Daoy (cell line): ENCODE measurements around the gene OR2AK2. TPM values are rescaled to one million over a fixed set of nuclear protein-coding genes. Genes with fewer than 3 reads are reported as not detected.

Source experiments
- total RNA-seq: library from RNA; depleted of rRNA; stranded (reverse); fragments of >200 nt; shearing (Covaris generic); gene quantifications from 2 replicates; pipeline ENCODE4 v1.2.3, GENCODE V29; 2014; rRNA removed

OR2AK2 gene
- total RNA-seq, 1 experiment from 2014 or later: not detected

Other genes starting within 250 kb of the OR2AK2 start
- gene OR6F1, start 248.6 kb upstream of the OR2AK2 start, total RNA-seq: 0.34 TPM in 1 of 2 replicates, not detected in the other
- gene OR14K1, start 226.6 kb upstream of the OR2AK2 start, total RNA-seq: not detected in 2 replicates
- 1.9 TPM in 1 of 2 replicates, not detected in the other for gene OR14A2, start 217.1 kb upstream of the OR2AK2 start, total RNA-seq
- gene OR1C1, start 204.7 kb upstream of the OR2AK2 start, total RNA-seq: not detected in 2 replicates
- gene OR14A16, start 141.1 kb upstream of the OR2AK2 start, total RNA-seq: not detected in 2 replicates
- 0.11 TPM in 1 of 2 replicates, not detected in the other for gene OR11L1, start 123.3 kb upstream of the OR2AK2 start, total RNA-seq
- 29.7 and 33.5 TPM in 2 replicates for gene TRIM58, start 108.0 kb upstream of the OR2AK2 start, total RNA-seq
- gene OR2W3, start 69.6 kb upstream of the OR2AK2 start, total RNA-seq: 3.8 and 6.7 TPM in 2 replicates
- 0.23 and 1.3 TPM in 2 replicates for gene OR2T8, start 45.0 kb upstream of the OR2AK2 start, total RNA-seq
- gene OR2AJ1, start 40.3 kb upstream of the OR2AK2 start, total RNA-seq: not detected in 2 replicates
- gene OR2L8, start 16.4 kb upstream of the OR2AK2 start, total RNA-seq: not detected in 2 replicates
- gene OR2L5, start 48.4 kb downstream of the OR2AK2 start, total RNA-seq: not detected in 2 replicates
- gene OR2L2, start 64.8 kb downstream of the OR2AK2 start, total RNA-seq: 0.06 TPM in 1 of 2 replicates, not detected in the other
- not detected in 2 replicates for gene OR2L3, start 81.6 kb downstream of the OR2AK2 start, total RNA-seq
- 0.06 TPM in 1 of 2 replicates, not detected in the other for gene OR2L13, start 130.0 kb downstream of the OR2AK2 start, total RNA-seq
- gene OR2M5, start 179.9 kb downstream of the OR2AK2 start, total RNA-seq: not detected in 2 replicates
- gene OR2M2, start 209.6 kb downstream of the OR2AK2 start, total RNA-seq: not detected in 2 replicates
- not detected in 2 replicates for gene OR2M3, start 232.0 kb downstream of the OR2AK2 start, total RNA-seq